GM13976 (cell line): Measurements from ENCODE around the gene FBLN5.
"Not testable (repeated sequence)": the region's sequence is repeated elsewhere in the genome, so short reads cannot be mapped to it uniquely, and the experiment has no call there.

Experiments
- DNase-seq: peaks from one replicate; pipeline ENCODE4 v3.0.0; 2012; ENCODE audit warnings: low spot score
- in situ Hi-C: fragments of 300-500 bp; cut with MboI; formaldehyde crosslinking; loops from one replicate; pipeline ENCODE4 v1.12.0; 2022; ENCODE audit warnings: low sequenced_read_pairs, mixed read lengths, inconsistent platforms; ENCODE audit not compliant: unreplicated experiment
- TF ChIP-seq, protein P1 (sequence below): IDR thresholded peaks from 2 replicates; pipeline ENCODE4 v1.5.1; 2012; ENCODE audit warnings: borderline replicate concordance, mild to moderate bottlenecking; ENCODE audit not compliant: insufficient read depth; ENCODE audit errors: extremely low read depth, missing control alignments, control extremely low read depth

The FBLN5 gene

DNA sequence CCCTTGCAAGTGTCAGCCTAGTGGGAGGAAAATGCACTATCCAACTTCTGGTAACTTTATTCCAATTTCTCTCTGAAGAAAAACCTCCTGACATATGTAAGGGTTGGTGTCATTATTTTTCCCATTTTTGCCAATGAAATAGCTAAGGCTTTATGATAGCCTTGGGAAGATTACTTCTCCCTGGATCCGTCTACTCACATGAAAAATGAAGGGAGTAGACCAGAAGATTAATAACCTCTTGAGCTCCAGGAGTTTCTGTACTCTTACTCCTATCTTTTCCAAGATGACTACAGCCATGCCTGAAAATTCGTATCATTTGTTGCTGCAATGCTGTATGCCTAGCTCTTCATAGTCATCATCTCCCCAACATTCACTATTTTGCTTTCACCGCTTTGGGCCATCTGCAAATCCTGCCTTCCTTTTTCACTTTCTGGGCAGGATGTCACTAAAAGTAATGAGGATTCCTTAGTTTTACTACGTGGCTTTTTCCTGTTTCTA lies 98.9 kb downstream of the FBLN5 start:
- in situ Hi-C loops = no loop called here
- DNase-seq = no peak
- TF ChIP-seq, protein P1, sequence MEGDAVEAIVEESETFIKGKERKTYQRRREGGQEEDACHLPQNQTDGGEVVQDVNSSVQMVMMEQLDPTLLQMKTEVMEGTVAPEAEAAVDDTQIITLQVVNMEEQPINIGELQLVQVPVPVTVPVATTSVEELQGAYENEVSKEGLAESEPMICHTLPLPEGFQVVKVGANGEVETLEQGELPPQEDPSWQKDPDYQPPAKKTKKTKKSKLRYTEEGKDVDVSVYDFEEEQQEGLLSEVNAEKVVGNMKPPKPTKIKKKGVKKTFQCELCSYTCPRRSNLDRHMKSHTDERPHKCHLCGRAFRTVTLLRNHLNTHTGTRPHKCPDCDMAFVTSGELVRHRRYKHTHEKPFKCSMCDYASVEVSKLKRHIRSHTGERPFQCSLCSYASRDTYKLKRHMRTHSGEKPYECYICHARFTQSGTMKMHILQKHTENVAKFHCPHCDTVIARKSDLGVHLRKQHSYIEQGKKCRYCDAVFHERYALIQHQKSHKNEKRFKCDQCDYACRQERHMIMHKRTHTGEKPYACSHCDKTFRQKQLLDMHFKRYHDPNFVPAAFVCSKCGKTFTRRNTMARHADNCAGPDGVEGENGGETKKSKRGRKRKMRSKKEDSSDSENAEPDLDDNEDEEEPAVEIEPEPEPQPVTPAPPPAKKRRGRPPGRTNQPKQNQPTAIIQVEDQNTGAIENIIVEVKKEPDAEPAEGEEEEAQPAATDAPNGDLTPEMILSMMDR = no peak

DNA sequence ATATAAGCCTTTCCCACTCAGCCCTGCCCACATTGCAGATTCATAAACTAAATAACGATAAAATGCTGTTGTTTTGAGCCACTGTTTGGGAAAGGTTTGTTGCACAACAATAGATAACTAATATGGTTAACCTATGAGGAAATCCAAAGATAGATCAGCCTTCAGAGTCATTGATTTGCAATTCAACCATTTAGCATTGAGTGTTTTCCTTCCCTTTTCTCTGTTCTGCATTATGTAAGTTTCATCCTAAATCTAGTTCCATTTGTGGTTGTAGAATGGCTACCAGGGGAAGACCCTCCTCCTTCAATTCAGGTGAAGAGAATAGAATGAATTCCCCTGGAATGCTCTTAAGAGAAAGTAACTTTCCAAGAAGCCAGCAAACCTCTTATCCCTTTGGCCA lies 99.8 kb downstream of the FBLN5 start:
- in situ Hi-C loops = no loop called here
- TF ChIP-seq, protein P1 = no peak
- DNase-seq = no peak

DNA sequence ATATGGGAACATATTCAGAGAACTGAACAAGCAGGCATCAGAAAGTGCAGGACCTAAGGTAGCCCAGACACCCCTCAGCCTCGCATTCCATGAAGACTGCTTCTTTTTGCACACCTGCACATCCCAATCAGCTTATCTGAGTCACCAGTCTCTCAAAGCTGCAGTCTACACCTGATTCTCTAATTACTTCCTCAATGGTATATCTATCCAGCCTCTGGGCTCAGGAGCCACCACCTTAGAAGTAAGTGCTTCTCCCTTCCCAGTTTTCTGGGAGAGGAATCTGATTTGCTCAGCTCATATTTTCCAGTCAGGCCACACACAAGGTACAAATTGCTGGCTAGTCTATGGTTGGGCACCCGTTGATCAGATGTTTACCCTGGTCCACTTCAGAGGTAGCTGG lies 101.8 kb downstream of the FBLN5 start:
- in situ Hi-C loops = no loop called here
- TF ChIP-seq, protein P1 = no peak
- DNase-seq = no peak

DNA sequence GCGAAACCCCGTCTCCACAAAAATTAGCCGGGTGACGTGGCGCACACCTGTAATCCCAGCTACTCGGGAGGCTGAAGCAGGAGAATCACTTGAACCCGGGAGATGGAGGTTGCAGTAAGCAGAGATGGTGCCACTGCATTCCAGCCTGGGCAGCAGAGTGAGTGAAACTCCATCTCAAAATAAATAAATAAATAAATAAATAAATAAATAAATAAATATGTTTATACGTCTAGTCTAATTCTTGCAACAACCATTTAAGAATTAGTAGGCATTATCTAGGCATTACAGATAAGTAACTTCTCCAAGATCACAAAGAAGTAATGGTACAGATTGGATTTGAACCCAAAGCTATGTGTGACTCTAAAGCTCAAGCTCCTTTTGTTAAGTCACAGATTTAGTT lies 102.4 kb downstream of the FBLN5 start:
- DNase-seq, in situ Hi-C loops: not testable (repeated sequence)

DNA sequence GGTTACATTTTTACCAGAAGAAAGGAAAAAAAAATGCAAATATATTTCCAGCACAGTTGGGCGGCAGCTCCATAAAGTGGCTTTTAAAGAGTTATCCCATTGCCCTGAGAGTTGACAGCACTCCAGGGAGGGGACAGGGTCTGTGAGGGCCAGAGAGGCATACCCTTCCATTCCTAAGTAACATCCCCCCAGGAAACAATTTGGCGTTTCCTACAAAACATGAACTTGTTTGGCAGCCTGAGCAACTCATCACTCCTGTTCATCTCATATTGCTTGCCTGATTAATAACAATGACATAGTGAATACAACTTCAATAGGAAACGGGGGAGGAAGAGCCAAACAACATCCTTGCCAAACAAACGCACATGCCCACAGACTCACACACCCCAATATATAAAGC lies 103.5 kb downstream of the FBLN5 start:
- TF ChIP-seq, protein P1 = no peak
- DNase-seq = no peak

DNA sequence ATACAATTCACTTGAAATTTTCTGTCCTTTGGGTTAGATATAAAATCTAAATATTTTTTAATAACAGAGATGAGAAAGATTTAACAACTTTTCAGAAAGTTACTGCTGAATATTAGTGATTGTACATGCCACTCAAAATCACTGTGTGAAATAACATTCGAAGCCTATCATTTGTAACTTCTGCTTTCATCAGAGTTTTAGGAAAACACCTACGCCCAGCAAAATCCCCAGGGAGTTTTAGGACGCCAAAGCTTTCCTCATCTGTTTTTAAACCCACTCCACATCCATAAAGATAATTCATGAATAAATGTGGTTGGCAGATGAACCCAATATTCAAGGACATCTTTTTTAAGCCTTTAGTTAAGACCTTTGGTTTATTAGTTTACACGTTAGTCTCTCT lies 104.1 kb downstream of the FBLN5 start:
- in situ Hi-C loops = no loop called here

More for the DNA sequence above, 103.5 kb downstream of the FBLN5 start:
- in situ Hi-C loops = no loop called here

DNA sequence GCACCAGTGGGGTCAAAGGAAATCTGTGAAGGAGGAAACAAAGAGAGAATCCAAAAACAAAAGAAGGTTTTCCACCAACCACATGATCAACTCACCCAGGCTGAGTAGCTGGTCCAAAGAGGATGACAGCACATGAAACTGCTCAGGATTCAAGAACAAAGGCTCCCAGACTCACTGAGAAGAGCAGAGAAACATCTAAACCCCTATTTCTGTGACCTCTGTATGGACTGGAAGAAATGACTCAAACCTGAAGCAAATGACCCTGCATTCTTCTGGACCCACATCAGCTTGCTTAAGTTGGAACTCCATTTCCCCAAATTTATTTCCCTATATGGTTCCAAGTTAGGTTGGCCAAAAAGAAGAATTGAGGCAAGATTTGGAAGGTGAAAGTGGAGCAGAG lies 106.4 kb downstream of the FBLN5 start:
- in situ Hi-C loops = no loop called here
- TF ChIP-seq, protein P1 = no peak
- no peak for DNase-seq

More for the DNA sequence above, 104.1 kb downstream of the FBLN5 start:
- TF ChIP-seq, protein P1 = no peak
- DNase-seq = peak; percentile 35
